Measurements from ENCODE around the gene TMEM156. TPM values are rescaled to one million over a fixed set of nuclear protein-coding genes. Genes with fewer than 3 reads are reported as not detected.

The TMEM156 gene
- total RNA-seq, 4 donors from 2014 or later, result not detected

GRCh38 chr4:38955957-38956356, 76.3 kb downstream of the TMEM156 start:
- DNase-seq (no peak), ATAC-seq (no peak)
- H3K4me1 ChIP-seq, result no peaks in the 10 kb centered on the region
- H3K36me3 ChIP-seq, result no peaks in the 10 kb centered on the region
- intact Hi-C loops (cut with DNase I; ENCODE audit: low total_unique reads) (no loop called here), in situ Hi-C loops (cut with MboI; ENCODE audit: low sequenced_read_pairs in 4 of 4) (no loop called here)
- no peak for TF ChIP-seq POLR2A (IDR thresholded peaks at IDR 0.05)
- TF ChIP-seq, protein P1, sequence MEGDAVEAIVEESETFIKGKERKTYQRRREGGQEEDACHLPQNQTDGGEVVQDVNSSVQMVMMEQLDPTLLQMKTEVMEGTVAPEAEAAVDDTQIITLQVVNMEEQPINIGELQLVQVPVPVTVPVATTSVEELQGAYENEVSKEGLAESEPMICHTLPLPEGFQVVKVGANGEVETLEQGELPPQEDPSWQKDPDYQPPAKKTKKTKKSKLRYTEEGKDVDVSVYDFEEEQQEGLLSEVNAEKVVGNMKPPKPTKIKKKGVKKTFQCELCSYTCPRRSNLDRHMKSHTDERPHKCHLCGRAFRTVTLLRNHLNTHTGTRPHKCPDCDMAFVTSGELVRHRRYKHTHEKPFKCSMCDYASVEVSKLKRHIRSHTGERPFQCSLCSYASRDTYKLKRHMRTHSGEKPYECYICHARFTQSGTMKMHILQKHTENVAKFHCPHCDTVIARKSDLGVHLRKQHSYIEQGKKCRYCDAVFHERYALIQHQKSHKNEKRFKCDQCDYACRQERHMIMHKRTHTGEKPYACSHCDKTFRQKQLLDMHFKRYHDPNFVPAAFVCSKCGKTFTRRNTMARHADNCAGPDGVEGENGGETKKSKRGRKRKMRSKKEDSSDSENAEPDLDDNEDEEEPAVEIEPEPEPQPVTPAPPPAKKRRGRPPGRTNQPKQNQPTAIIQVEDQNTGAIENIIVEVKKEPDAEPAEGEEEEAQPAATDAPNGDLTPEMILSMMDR (IDR thresholded peaks at IDR 0.05 in 4 of 5, conservative IDR thresholded peaks at IDR 0.05 in 1 of 5), result no peak
- H3K27me3 ChIP-seq, result no peaks in the 10 kb centered on the region
- no peaks in the 10 kb centered on the region for H3K9me3 ChIP-seq
- no peak overlapping the region for H3K27ac ChIP-seq
- H3K4me3 ChIP-seq, result no peak overlapping the region

DNA sequence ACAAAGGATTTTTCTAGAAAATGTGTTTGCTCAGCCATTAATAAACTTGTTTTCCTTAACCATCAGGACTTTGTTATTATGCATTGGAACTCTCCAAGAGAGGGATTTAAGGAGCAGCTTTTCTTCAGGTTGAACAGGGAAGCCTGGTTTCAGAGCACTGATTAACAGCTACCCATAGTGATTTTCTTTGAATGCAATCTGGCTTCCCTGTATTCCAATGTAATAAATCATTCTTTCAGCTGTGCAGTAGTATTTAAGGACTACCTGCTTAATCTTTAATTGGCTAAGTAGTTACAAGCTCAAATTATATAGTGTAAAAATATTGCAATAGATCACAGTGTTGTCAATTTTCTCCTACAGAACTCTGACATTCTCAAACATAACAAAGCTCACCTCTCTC, 77.5 kb downstream of the TMEM156 start:
- no peak overlapping the region for H3K4me3 ChIP-seq
- no peak overlapping the region for H3K27ac ChIP-seq
- no peaks in the 10 kb centered on the region for H3K9me3 ChIP-seq
- in situ Hi-C loops (cut with MboI; ENCODE audit: low sequenced_read_pairs in 4 of 4) (no loop called here), intact Hi-C loops (cut with DNase I; ENCODE audit: low total_unique reads) (no loop called here)
- H3K27me3 ChIP-seq, result no peaks in the 10 kb centered on the region
- H3K4me1 ChIP-seq, result no peaks in the 10 kb centered on the region
- H3K36me3 ChIP-seq, result no peaks in the 10 kb centered on the region
- TF ChIP-seq, protein P1 (IDR thresholded peaks at IDR 0.05 in 4 of 5, conservative IDR thresholded peaks at IDR 0.05 in 1 of 5), result no peak
- TF ChIP-seq POLR2A (IDR thresholded peaks at IDR 0.05), result no peak
- ATAC-seq (no peak), DNase-seq (no peak)

- no peak overlapping the region for H3K4me3 ChIP-seq
- intact Hi-C loops (cut with DNase I; ENCODE audit: low total_unique reads) (no loop called here), in situ Hi-C loops (cut with MboI; ENCODE audit: low sequenced_read_pairs in 4 of 4) (no loop called here)
- no peak for DNase-seq
- H3K9me3 ChIP-seq, result no peaks in the 10 kb centered on the region
- H3K27ac ChIP-seq, result no peak overlapping the region
- TF ChIP-seq, protein P1 (IDR thresholded peaks at IDR 0.05 in 4 of 5, conservative IDR thresholded peaks at IDR 0.05 in 1 of 5), result no peak
- TF ChIP-seq POLR2A (IDR thresholded peaks at IDR 0.05), result no peak
- no peak for ATAC-seq
- H3K27me3 ChIP-seq, result no peaks in the 10 kb centered on the region
- H3K36me3 ChIP-seq, result no peaks in the 10 kb centered on the region
- H3K4me1 ChIP-seq, result peaks cover 0 to 3% of the 10 kb centered on the region in 2 donors
These were observed 80.2 kb downstream of the TMEM156 start for GRCh38 chr4:38952017-38952416.

- in situ Hi-C loops (cut with MboI; ENCODE audit: low sequenced_read_pairs in 4 of 4) (no loop called here), intact Hi-C loops (cut with DNase I; ENCODE audit: low total_unique reads) (no loop called here)
- H3K4me3 ChIP-seq, result no peak overlapping the region
These were observed 80.6 kb downstream of the TMEM156 start for GRCh38 chr4:38951598-38951997.

More at GRCh38 chr4:38951598-38951997, 80.6 kb downstream of the TMEM156 start:
- Histone ChIP-seq H3K27ac (no peak overlapping the region), H3K9me3 (no peaks in the 10 kb centered on the region), H3K36me3 (no peaks in the 10 kb centered on the region), H3K4me1 (peaks cover 0 to 3% of the 10 kb centered on the region in 2 donors), H3K27me3 (no peaks in the 10 kb centered on the region)
- no peak for ATAC-seq
- DNase-seq, result no peak
- TF ChIP-seq, protein P1 (IDR thresholded peaks at IDR 0.05 in 4 of 5, conservative IDR thresholded peaks at IDR 0.05 in 1 of 5), result no peak
- no peak for TF ChIP-seq POLR2A (IDR thresholded peaks at IDR 0.05)

Measured in gastrocnemius medialis (tissue), 4 donors.